T-cell (primary cell): ENCODE data around the gene UGT2A3. TPM values are rescaled to one million over a fixed set of nuclear protein-coding genes. Genes with fewer than 3 reads are reported as not detected.

Source experiments
- ATAC-seq, 4 experiments: fragments of 200-7000 bp in 3 of 4; fragments of 150-1000 bp in 1 of 4; cut with Tn5 transposase; replicated peaks in 1 of 4; 1 replicate in 3 of 4; 2 replicates in 1 of 4; pipeline ENCODE4 v1.10.0; 2021; ENCODE audit warnings: moderate library complexity in 3 of 4, mild to moderate bottlenecking in 2 of 4, moderate number of reproducible peaks in 1 of 4
- CTCF ChIA-PET, 2 donors: fragments of 300-600 bp; sonication (Branson Sonifier 250); formaldehyde crosslinking; loops; one replicate each; lab custom pipeline; 2022; ENCODE audit warnings: antibody characterized with exemption in 2 of 2; lab: Charles Lee
- POLR2A ChIA-PET, 2 donors: fragments of 300-600 bp; sonication (Branson Sonifier 250); formaldehyde crosslinking; loops; one replicate each; lab custom pipeline; 2022; ENCODE audit warnings: antibody characterized with exemption in 2 of 2; lab: Charles Lee
- DNase-seq, 35 experiments: peaks; one replicate each; pipeline versions ENCODE4 v3.0.0 to v3.0.0-alpha.2; 2013 to 2023
- H3K27ac ChIP-seq: one replicate; pipeline ENCODE4 v1.5.1; 2013; ENCODE audit warnings: low read length
- H3K27me3 ChIP-seq, 2 experiments: replicated peaks in 1 of 2; 1 replicate in 1 of 2; 2 replicates in 1 of 2; pipeline versions ENCODE4 v1.6.1 to v1.7.0; 2013; ENCODE audit warnings: low read length in 1 of 2, mixed read lengths in 1 of 2; ENCODE audit not compliant: control insufficient read depth in 2 of 2, insufficient read depth in 2 of 2; ENCODE audit errors: extremely low read depth in 1 of 2
- H3K36me3 ChIP-seq, 2 donors: 1 replicate in 1 of 2; 2 replicates in 1 of 2; pipeline versions ENCODE4 v1.6.1 to v1.7.0; 2013; ENCODE audit warnings: low read length in 1 of 2; ENCODE audit not compliant: control insufficient read depth in 2 of 2, insufficient read depth in 1 of 2; ENCODE audit errors: extremely low read depth in 1 of 2
- H3K4me1 ChIP-seq, 2 experiments: 1 replicate in 1 of 2; 2 replicates in 1 of 2; pipeline versions ENCODE4 v1.6.1 to v1.7.0; 2013; ENCODE audit warnings: low read length in 2 of 2, mixed read lengths in 1 of 2; ENCODE audit not compliant: insufficient read depth in 2 of 2, control insufficient read depth in 1 of 2; ENCODE audit errors: extremely low read depth in 1 of 2
- H3K4me3 ChIP-seq, 2 donors: 1 replicate in 1 of 2; 2 replicates in 1 of 2; pipeline versions ENCODE4 v1.5.1 to v1.7.0; 2013; ENCODE audit warnings: mild to moderate bottlenecking in 2 of 2, low read length in 1 of 2, moderate library complexity in 1 of 2; ENCODE audit not compliant: control insufficient read depth in 1 of 2; ENCODE audit errors: extremely low read depth in 1 of 2
- H3K9me3 ChIP-seq: 2 replicates; pipeline ENCODE4 v1.7.0; 2013
- H3K27ac Mint-ChIP-seq, 2 donors: one replicate each; pipeline ENCODE4 v1.8.0; 2020 to 2021; ENCODE audit warnings: mild to moderate bottlenecking in 2 of 2, mixed read lengths in 2 of 2
- H3K27me3 Mint-ChIP-seq, 2 donors: one replicate each; pipeline ENCODE4 v1.8.0; 2021 to 2022; ENCODE audit warnings: mixed read lengths in 2 of 2
- H3K36me3 Mint-ChIP-seq: one replicate; pipeline ENCODE4 v1.8.0; 2021; ENCODE audit warnings: mixed read lengths
- H3K4me1 Mint-ChIP-seq, 3 donors: one replicate each; pipeline ENCODE4 v1.8.0; 2020 to 2022; ENCODE audit warnings: mixed read lengths in 3 of 3, mild to moderate bottlenecking in 1 of 3
- H3K4me3 Mint-ChIP-seq, 3 donors: one replicate each; pipeline ENCODE4 v1.8.0; 2020 to 2022; ENCODE audit warnings: mild to moderate bottlenecking in 3 of 3, mixed read lengths in 3 of 3, moderate library complexity in 3 of 3
- H3K9me3 Mint-ChIP-seq, 3 donors: one replicate each; pipeline ENCODE4 v1.8.0; 2020 to 2022; ENCODE audit warnings: mixed read lengths in 3 of 3
- whole genome bisulfite sequencing: methylation state at CpG from one replicate; pipeline ENCODE4 v1.1.5; 2013; ENCODE audit warnings: missing lambda C conversion rate; ENCODE audit not compliant: insufficient coverage; 5-methylcytosine and 5-hydroxymethylcytosine counted together
- total RNA-seq, 35 experiments: library from RNA in 6 of 35; stranded (reverse) in 6 of 35; fragments of 120-200 nt in 1 of 35; gene quantifications; one replicate each; pipeline versions ENCODE4 v1.2.1 to v1.2.4 and lab custom pipeline; 2013 to 2026

UGT2A3 gene
- total RNA-seq, 5 donors from 2014 or later (not counting 1 experiment from before 2014, with no cell fraction given) = 0.18 TPM; not detected in 4

DNA sequence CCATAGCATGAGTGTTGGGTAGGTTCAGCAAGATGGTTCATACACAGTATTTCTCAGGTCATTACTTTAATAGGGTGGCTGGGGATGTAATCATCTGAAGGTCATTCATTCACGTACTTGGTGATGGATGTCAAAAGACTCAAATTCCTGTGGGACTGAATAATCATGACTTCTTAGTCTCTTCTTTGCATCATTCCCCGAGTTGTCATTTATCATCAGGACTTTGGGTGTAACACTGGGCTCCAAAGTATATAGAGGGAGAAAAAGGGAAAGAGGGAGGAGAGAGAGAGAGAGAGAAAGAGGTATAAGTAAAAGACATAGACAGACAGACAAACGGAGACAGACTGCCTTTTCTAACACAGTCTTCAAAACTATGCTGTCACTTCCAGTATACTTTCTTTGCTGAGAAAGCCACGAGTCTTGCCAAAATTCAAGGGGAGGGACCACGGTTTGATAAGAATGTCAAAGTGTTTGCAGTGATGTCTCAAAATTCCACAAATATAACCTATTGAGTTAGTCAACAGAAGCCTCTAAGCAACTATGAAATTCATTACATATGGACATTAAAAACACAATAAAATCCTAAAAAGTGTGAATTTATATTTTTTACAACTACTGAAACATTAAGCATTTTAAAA lies 55.9 kb downstream of the UGT2A3 start:
- Mint-ChIP-seq H3K27ac (no peak overlapping the region), H3K36me3 (no peaks in the 10 kb centered on the region), H3K27me3 (no peaks in the 10 kb centered on the region), H3K4me1 (no peaks in the 10 kb centered on the region), H3K4me3 (no peak overlapping the region), H3K9me3 (peaks cover 0 to 7% (median 4%) of the 10 kb centered on the region in 3 donors)
- ChIA-PET POLR2A (interaction anchor here in 1 of 2 donors (0.6 kb wide), 1 partner anchor 277 kb away, joined by 5 read pairs; no protein-coding TSS in a partner anchor), CTCF (no interaction called here)
- Histone ChIP-seq H3K4me3 (no peak overlapping the region), H3K9me3 (no peaks in the 10 kb centered on the region), H3K27me3 (no peaks in the 10 kb centered on the region), H3K4me1 (no peaks in the 10 kb centered on the region), H3K36me3 (no peaks in the 10 kb centered on the region), H3K27ac (no peak overlapping the region)
- DNase-seq (no peak), ATAC-seq (no peak)
- WGBS = 100% methylated on average over 1 of the region's 5 CpGs

- ATAC-seq (no peak), DNase-seq (no peak)
- no peak overlapping the region for H3K4me3 ChIP-seq
- no peaks in the 10 kb centered on the region for H3K27me3 ChIP-seq
- H3K9me3 ChIP-seq = no peaks in the 10 kb centered on the region
- ChIA-PET POLR2A (no interaction called here), CTCF (no interaction called here)
- Mint-ChIP-seq H3K4me1 (no peaks in the 10 kb centered on the region), H3K27me3 (no peaks in the 10 kb centered on the region), H3K4me3 (no peak overlapping the region), H3K9me3 (peaks cover 0 to 7% (median 4%) of the 10 kb centered on the region in 3 donors), H3K27ac (no peak overlapping the region), H3K36me3 (no peaks in the 10 kb centered on the region)
- WGBS = no CpG with 5 or more reads among the region's 1 CpG
- no peak overlapping the region for H3K27ac ChIP-seq
- no peaks in the 10 kb centered on the region for H3K36me3 ChIP-seq
- no peaks in the 10 kb centered on the region for H3K4me1 ChIP-seq
Measured at GRCh38 chr4:68892861-68893260, 58.7 kb downstream of the UGT2A3 start.

DNA sequence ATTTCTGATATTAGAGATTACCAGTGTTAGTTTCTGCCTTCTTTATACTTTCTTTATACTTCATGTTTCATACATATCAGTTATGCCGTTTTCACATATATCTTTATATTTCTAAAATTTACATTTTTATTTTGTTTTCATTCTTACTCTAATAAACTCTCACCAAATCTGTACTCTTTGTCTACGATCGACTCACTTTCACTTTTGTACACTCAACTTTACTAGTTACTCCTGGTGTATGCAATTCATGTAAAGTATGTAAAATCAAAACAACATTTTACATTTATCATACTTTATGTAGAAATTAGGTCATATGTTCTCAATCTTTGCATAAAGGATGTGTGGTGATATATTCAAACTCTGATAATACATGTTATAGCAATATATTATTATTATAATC lies 59.9 kb downstream of the UGT2A3 start:
- H3K9me3 Mint-ChIP-seq = peaks cover 0 to 7% (median 4%) of the 10 kb centered on the region in 3 donors
- no peaks in the 10 kb centered on the region for H3K4me1 ChIP-seq
- H3K9me3 ChIP-seq = no peaks in the 10 kb centered on the region
- no peak for DNase-seq
- CTCF ChIA-PET = no interaction called here
- no peak for ATAC-seq
- no peaks in the 10 kb centered on the region for H3K36me3 ChIP-seq
- H3K27ac Mint-ChIP-seq = no peak overlapping the region
- POLR2A ChIA-PET = no interaction called here
- no CpG with 5 or more reads among the region's 3 CpGs for WGBS
- H3K27ac ChIP-seq = no peak overlapping the region
- no peaks in the 10 kb centered on the region for H3K36me3 Mint-ChIP-seq
- H3K27me3 ChIP-seq = no peaks in the 10 kb centered on the region
- H3K27me3 Mint-ChIP-seq = no peaks in the 10 kb centered on the region
- no peak overlapping the region for H3K4me3 ChIP-seq
- no peak overlapping the region for H3K4me3 Mint-ChIP-seq
- no peaks in the 10 kb centered on the region for H3K4me1 Mint-ChIP-seq

GRCh38 chr4:68885545-68885944 lies 66.1 kb downstream of the UGT2A3 start:
- no peaks in the 10 kb centered on the region for H3K9me3 ChIP-seq
- no peaks in the 10 kb centered on the region for H3K36me3 ChIP-seq
- ChIA-PET POLR2A (no interaction called here), CTCF (no interaction called here)
- H3K4me1 Mint-ChIP-seq = no peaks in the 10 kb centered on the region
- H3K4me3 ChIP-seq = no peak overlapping the region
- H3K4me3 Mint-ChIP-seq = no peak overlapping the region
- no peaks in the 10 kb centered on the region for H3K27me3 Mint-ChIP-seq
- ATAC-seq (no peak), DNase-seq (no peak)
- H3K9me3 Mint-ChIP-seq = no peaks in the 10 kb centered on the region
- H3K36me3 Mint-ChIP-seq = no peaks in the 10 kb centered on the region
- no peaks in the 10 kb centered on the region for H3K27me3 ChIP-seq
- no peak overlapping the region for H3K27ac ChIP-seq
- 17% methylated on average over 1 of the region's 1 CpG for WGBS
- H3K27ac Mint-ChIP-seq = no peak overlapping the region
- H3K4me1 ChIP-seq = no peaks in the 10 kb centered on the region

DNA sequence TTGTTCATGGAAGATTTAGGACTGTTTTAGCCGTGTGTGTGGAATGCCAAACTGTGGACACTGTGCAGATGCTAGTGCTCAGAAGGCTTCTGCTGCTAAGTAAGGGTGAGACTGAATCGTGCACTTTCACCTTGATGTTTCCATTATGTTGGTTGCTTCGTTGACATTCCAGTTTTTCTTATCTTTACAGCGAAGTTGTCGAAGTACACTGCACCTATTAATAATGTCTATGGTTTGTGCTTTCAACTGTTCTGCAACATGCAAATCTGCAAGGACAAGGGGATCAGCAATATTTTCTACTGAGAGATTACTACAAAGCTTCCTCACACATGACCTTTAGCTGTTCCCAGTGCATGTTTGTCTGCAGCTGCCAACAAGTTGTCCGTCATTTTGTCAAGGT lies 67.7 kb downstream of the UGT2A3 start:
- CTCF ChIA-PET = no interaction called here
- H3K27me3 Mint-ChIP-seq = no peaks in the 10 kb centered on the region

More for the DNA sequence above, 67.7 kb downstream of the UGT2A3 start:
- no peak overlapping the region for H3K4me3 Mint-ChIP-seq
- Histone ChIP-seq H3K4me1 (no peaks in the 10 kb centered on the region), H3K9me3 (no peaks in the 10 kb centered on the region), H3K27me3 (no peaks in the 10 kb centered on the region), H3K27ac (no peak overlapping the region), H3K4me3 (no peak overlapping the region), H3K36me3 (no peaks in the 10 kb centered on the region)
- no CpG with 5 or more reads among the region's 6 CpGs for WGBS
- no peak for DNase-seq
- POLR2A ChIA-PET = no interaction called here
- H3K4me1 Mint-ChIP-seq = no peaks in the 10 kb centered on the region
- ATAC-seq = no peak
- H3K27ac Mint-ChIP-seq = no peak overlapping the region
- H3K36me3 Mint-ChIP-seq = no peaks in the 10 kb centered on the region
- H3K9me3 Mint-ChIP-seq = no peaks in the 10 kb centered on the region

Other genes with a start within 250 kb of the UGT2A3 start
- under 1 TPM in 1 of 5 donors, not detected in 4; 0.16 TPM for gene UGT2B10, start 135.8 kb downstream of the UGT2A3 start, total RNA-seq
- gene UGT2B7, start 144.7 kb upstream of the UGT2A3 start, total RNA-seq = under 1 TPM in 1 of 5 donors, not detected in 4; 0.23 TPM